HCT116 (cell line): ENCODE measurements around the gene TNNT2.

Experiments used
- CBX3 ChIP-seq: IDR thresholded peaks from 2 replicates; pipeline ENCODE4 v1.6.1; 2012; ENCODE audit warnings: low read depth
- CEBPB ChIP-seq: IDR thresholded peaks from 2 replicates; pipeline ENCODE4 v1.6.1; 2012; ENCODE audit warnings: low read depth
- CTCF ChIP-seq, 3 experiments: fragments of 200-600 bp in 1 of 3; sonication (generic) in 1 of 3; IDR thresholded peaks in 2 of 3; conservative IDR thresholded peaks in 1 of 3; 2 replicates each; pipeline ENCODE4 v1.5.1; 2012 to 2017; ENCODE audit warnings: low read depth in 2 of 3, low read length in 2 of 3, antibody characterized with exemption in 1 of 3, borderline replicate concordance in 1 of 3, control low read depth in 1 of 3, mild to moderate bottlenecking in 1 of 3, mixed read lengths in 1 of 3, mixed run types in 1 of 3, moderate library complexity in 1 of 3; ENCODE audit not compliant: insufficient read depth in 1 of 3
- EGR1 ChIP-seq: IDR thresholded peaks from 2 replicates; pipeline ENCODE4 v1.6.1; 2012; ENCODE audit warnings: low read depth
- EZH2 ChIP-seq: fragments of 200-600 bp; sonication (generic); IDR thresholded peaks from 2 replicates; pipeline ENCODE4 v1.6.1; 2017; ENCODE audit warnings: antibody characterized with exemption, mixed run types
- JUND ChIP-seq: IDR thresholded peaks from 2 replicates; pipeline ENCODE4 v1.6.1; 2012
- POLR2A ChIP-seq: IDR thresholded peaks from 2 replicates; pipeline ENCODE4 v1.7.0; 2011; ENCODE audit warnings: borderline replicate concordance; ENCODE audit not compliant: insufficient read depth, insufficient read length; ENCODE audit errors: extremely low read depth
- POLR2AphosphoS5 ChIP-seq: IDR thresholded peaks from 2 replicates; pipeline ENCODE4 v1.6.1; 2011; ENCODE audit warnings: mild to moderate bottlenecking, low read depth, low read length, moderate library complexity
- RAD21 ChIP-seq: IDR thresholded peaks from 2 replicates; pipeline ENCODE4 v1.6.1; 2012; ENCODE audit warnings: low read depth, mild to moderate bottlenecking
- REST ChIP-seq: IDR thresholded peaks from 2 replicates; pipeline ENCODE4 v1.6.1; 2012; ENCODE audit warnings: low read depth
- SIN3A ChIP-seq: IDR thresholded peaks from 2 replicates; pipeline ENCODE4 v1.6.1; 2012; ENCODE audit warnings: low read depth
- SP1 ChIP-seq: IDR thresholded peaks from 2 replicates; pipeline ENCODE4 v1.6.1; 2012; ENCODE audit warnings: low read depth
- TCF7L2 ChIP-seq: IDR thresholded peaks from 2 replicates; pipeline ENCODE4 v1.7.0; 2011; ENCODE audit warnings: borderline replicate concordance, inconsistent platforms; ENCODE audit not compliant: insufficient read depth, insufficient read length; ENCODE audit errors: extremely low read depth
- YY1 ChIP-seq: IDR thresholded peaks from 2 replicates; pipeline ENCODE4 v1.6.1; 2011; ENCODE audit warnings: low read length, low read depth, moderate library complexity, mild to moderate bottlenecking; ENCODE audit not compliant: insufficient replicate concordance; ENCODE audit errors: extremely low read depth

GRCh38 chr1:201327687-201328240, 49.7 kb downstream of the TNNT2 start:
- no peak for TF ChIP-seq POLR2AphosphoS5
- no peak for TF ChIP-seq CTCF (IDR thresholded peaks at IDR 0.05 in 2 of 3, conservative IDR thresholded peaks at IDR 0.05 in 1 of 3; ENCODE audit: borderline replicate concordance in 1 of 3, insufficient read depth in 1 of 3, low read depth in 2 of 3, low read length in 2 of 3)
- no peak for TF ChIP-seq SP1
- TF ChIP-seq CBX3 = no peak
- no peak for TF ChIP-seq RAD21
- TF ChIP-seq SIN3A = no peak
- no peak for TF ChIP-seq CEBPB
- TF ChIP-seq POLR2A = no peak
- TF ChIP-seq JUND = no peak
- TF ChIP-seq EZH2 = no peak
- TF ChIP-seq TCF7L2 = no peak
- no peak for TF ChIP-seq REST
- no peak for TF ChIP-seq EGR1
- TF ChIP-seq YY1 = no peak
